Measurements from ENCODE around the gene CCDC157. TPM values are rescaled to one million over a fixed set of nuclear protein-coding genes. Genes with fewer than 3 reads are reported as not detected.
A peak's percentile ranks its signal among the peaks of the same experiment; 100 is the strongest.

The CCDC157 gene
- total and polyA plus RNA-seq, 2 donors = 2.1 to 3.2 TPM

DNA sequence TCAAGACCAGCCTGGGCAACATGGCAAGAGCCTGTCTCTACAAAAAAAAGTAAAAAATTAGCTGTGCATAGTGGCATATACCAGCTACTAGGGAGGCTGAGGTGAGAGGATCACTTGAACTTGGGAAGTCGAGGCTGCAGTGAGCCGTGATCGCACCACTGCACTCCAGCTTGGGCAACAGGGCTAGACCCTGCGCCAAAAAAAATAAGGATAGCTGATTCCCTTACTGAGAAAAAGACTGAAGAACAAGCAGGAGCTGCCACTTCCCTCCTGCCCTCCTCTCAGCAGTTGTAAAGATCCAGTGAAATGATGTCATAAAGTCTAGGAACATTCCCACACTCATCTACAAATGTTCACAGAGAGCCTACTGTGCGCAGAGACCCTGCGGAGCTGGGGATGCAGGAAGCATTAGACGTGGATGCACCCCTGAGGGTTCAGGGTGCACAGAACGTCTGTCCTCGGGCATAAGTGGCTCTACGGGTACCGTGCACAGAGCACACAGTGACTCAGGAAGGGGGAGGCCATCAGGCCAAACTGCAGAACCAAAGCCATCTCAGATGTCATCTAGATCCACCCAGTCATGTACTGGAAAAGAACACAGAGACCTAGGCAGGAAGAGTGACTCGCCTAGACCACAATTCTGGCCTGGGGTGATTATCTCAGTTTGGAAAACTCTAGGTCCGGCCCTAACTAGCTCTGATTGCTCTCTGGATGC is 51.7 kb downstream of the CCDC157 start:
- DNase-seq (ENCODE audit: low read depth in 6 of 9, low spot score in 9 of 9) = no peak
- Histone ChIP-seq H3K36me3 (ENCODE audit: control insufficient read depth in 2 of 2, insufficient read depth in 2 of 2, low read length in 1 of 2) (peaks cover 20 to 22% of the 10 kb centered on the region in 2 donors), H3K9me3 (ENCODE audit: control insufficient read depth in 2 of 2, insufficient read depth in 1 of 2, low read length in 1 of 2) (no peaks in the 10 kb centered on the region), H3K27me3 (ENCODE audit: control insufficient read depth in 2 of 2, insufficient read depth in 1 of 2, low read length in 1 of 2) (no peaks in the 10 kb centered on the region), H3K4me3 (ENCODE audit: low read length in 2 of 2) (no peak overlapping the region), H3K27ac (ENCODE audit: low read depth in 1 of 2, low read length in 1 of 2) (no peak overlapping the region), H3K4me1 (ENCODE audit: control insufficient read depth in 2 of 2, insufficient read depth in 2 of 2, low read length in 2 of 2) (no peaks in the 10 kb centered on the region)
- 93% methylated on average over 13 of the region's 13 CpGs for WGBS

DNA sequence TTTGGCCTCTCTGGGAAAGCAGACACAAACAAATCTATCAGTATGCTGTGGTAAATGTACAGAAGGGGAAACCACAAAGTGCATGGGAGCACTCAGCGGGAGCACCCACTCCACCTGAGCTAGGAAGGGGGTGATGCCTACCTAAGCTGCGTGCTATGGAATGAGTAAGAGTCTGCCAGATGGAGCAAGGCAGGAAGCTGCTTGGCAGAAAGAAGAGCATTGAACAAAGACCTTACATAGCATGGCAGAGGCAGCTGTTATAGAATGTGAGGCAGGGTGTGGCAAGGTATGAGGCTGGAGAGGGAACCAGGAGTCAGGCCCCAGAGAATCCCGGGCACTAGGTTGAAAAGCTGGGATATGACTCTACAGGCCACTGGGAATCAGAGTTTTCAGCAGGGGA is 55.0 kb downstream of the CCDC157 start:
- Histone ChIP-seq H3K27me3 (ENCODE audit: control insufficient read depth in 2 of 2, insufficient read depth in 1 of 2, low read length in 1 of 2) (no peaks in the 10 kb centered on the region), H3K9me3 (ENCODE audit: control insufficient read depth in 2 of 2, insufficient read depth in 1 of 2, low read length in 1 of 2) (no peaks in the 10 kb centered on the region), H3K27ac (ENCODE audit: low read depth in 1 of 2, low read length in 1 of 2) (no peak overlapping the region), H3K4me1 (ENCODE audit: control insufficient read depth in 2 of 2, insufficient read depth in 2 of 2, low read length in 2 of 2) (peaks cover 0 to 11% of the 10 kb centered on the region in 2 donors), H3K36me3 (ENCODE audit: control insufficient read depth in 2 of 2, insufficient read depth in 2 of 2, low read length in 1 of 2) (peaks cover 33 to 34% of the 10 kb centered on the region in 2 donors), H3K4me3 (ENCODE audit: low read length in 2 of 2) (no peak overlapping the region)
- DNase-seq (ENCODE audit: low read depth in 6 of 9, low spot score in 9 of 9) = peak in 1 of 9 donors; percentile 38
- WGBS = 90% methylated on average over 3 of the region's 3 CpGs

DNA sequence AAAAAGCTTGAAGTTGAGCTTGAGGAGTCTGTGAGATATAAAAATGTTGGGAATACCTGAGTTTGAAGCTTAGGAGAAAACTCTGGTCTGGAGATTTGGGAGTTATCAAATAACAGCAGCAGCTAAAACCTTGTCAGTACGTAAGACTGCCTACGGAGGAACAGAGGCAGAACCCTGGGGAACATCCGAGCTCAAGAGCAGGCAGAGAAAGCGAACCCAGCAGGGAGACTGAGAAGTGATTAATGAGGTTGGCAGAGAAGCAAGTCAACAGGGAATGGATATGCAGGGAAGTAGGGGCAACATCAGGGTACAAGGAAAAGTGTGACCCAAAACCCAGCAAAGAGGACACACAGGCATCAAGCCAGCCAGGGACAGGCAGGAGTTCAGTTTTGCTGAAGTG is 56.2 kb downstream of the CCDC157 start:
- peaks cover 30 to 41% of the 10 kb centered on the region in 2 donors for H3K36me3 ChIP-seq (ENCODE audit: control insufficient read depth in 2 of 2, insufficient read depth in 2 of 2, low read length in 1 of 2)
- peaks cover 0 to 11% of the 10 kb centered on the region in 2 donors for H3K4me1 ChIP-seq (ENCODE audit: control insufficient read depth in 2 of 2, insufficient read depth in 2 of 2, low read length in 2 of 2)
- DNase-seq (ENCODE audit: low read depth in 6 of 9, low spot score in 9 of 9) = no peak
- H3K27me3 ChIP-seq (ENCODE audit: control insufficient read depth in 2 of 2, insufficient read depth in 1 of 2, low read length in 1 of 2) = no peaks in the 10 kb centered on the region
- no peaks in the 10 kb centered on the region for H3K9me3 ChIP-seq (ENCODE audit: control insufficient read depth in 2 of 2, insufficient read depth in 1 of 2, low read length in 1 of 2)
- WGBS = 98% methylated on average over 4 of the region's 4 CpGs
- H3K4me3 ChIP-seq (ENCODE audit: low read length in 2 of 2) = no peak overlapping the region
- H3K27ac ChIP-seq (ENCODE audit: low read depth in 1 of 2, low read length in 1 of 2) = no peak overlapping the region

DNA sequence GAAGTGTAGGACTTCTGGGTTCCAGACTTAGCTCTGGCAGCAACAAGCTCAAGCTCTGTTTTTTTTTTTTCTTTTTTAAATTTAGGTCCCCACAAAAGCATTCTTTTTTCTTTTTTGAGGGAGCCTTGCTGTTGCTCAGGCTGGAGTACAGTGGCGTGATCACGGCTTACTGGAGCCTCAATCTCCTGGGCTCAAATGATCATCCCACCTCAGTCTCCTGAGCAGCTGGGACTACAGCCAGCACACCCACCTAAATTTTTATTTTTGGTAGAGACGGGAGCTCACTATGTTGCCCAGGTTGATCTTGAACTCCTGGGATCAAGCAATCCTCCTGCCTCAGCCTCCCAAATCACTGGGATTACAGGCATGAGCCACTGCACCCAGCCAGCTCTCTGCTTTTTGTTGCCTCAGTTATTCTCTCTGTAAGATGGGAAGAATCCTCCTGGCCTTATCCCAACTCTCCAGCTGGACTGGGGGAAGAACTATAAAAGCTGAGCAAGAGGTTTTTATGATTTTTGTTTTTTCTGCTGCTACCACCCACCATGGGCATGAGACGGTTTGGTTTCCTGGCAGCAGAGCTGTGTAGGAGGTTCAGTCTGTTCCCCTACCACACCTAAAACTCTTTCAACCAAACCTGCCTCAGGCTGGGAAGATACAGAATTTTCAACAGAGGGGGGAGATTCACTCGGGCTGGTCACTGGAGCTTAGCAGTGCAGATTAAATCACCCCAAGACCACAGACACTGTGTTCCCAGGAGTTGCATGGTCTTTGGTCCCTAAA is 57.1 kb downstream of the CCDC157 start:
- DNase-seq (ENCODE audit: low read depth in 6 of 9, low spot score in 9 of 9) = peak in 1 of 9 donors; percentile 38
- 86% methylated on average over 5 of the region's 5 CpGs for WGBS
- no peaks in the 10 kb centered on the region for H3K9me3 ChIP-seq (ENCODE audit: control insufficient read depth in 2 of 2, insufficient read depth in 1 of 2, low read length in 1 of 2)

DNA sequence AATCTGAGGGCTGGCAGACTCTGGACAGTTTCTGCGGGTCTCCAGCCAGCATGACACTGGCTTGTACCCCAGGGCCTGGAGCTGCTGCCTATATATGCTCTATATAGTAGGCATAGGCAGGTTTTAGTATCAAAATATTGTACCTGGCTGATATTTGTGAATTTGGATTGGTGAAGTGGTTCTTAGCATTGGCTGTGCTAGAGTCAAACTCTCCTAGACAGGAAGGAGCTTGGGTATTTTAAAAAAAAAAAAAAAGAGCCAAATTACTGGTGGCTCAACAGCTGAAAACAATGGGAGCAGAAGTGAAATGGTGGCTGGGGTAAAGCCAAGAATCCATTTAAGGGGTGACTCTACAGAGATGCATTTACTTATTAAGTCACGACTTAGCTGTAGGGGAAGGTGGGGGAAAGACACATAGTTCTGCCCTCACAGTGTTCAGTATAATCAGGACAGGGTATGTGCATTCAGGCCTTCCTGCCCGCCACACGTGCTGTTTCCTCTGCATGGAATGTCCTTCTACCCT is 57.8 kb downstream of the CCDC157 start:
- Histone ChIP-seq H3K36me3 (ENCODE audit: control insufficient read depth in 2 of 2, insufficient read depth in 2 of 2, low read length in 1 of 2) (peaks cover 30 to 47% of the 10 kb centered on the region in 2 donors), H3K9me3 (ENCODE audit: control insufficient read depth in 2 of 2, insufficient read depth in 1 of 2, low read length in 1 of 2) (no peaks in the 10 kb centered on the region), H3K27ac (ENCODE audit: low read depth in 1 of 2, low read length in 1 of 2) (peak overlapping the region; percentile 18 to 83), H3K4me1 (ENCODE audit: control insufficient read depth in 2 of 2, insufficient read depth in 2 of 2, low read length in 2 of 2) (peaks cover 0 to 11% of the 10 kb centered on the region in 2 donors), H3K27me3 (ENCODE audit: control insufficient read depth in 2 of 2, insufficient read depth in 1 of 2, low read length in 1 of 2) (no peaks in the 10 kb centered on the region), H3K4me3 (ENCODE audit: low read length in 2 of 2) (no peak overlapping the region)
- 98% methylated on average over 4 of the region's 4 CpGs for WGBS
- no peak for DNase-seq (ENCODE audit: low read depth in 6 of 9, low spot score in 9 of 9)

More for the DNA sequence above, 57.1 kb downstream of the CCDC157 start:
- Histone ChIP-seq H3K4me1 (ENCODE audit: control insufficient read depth in 2 of 2, insufficient read depth in 2 of 2, low read length in 2 of 2) (peaks cover 0 to 11% of the 10 kb centered on the region in 2 donors), H3K27ac (ENCODE audit: low read depth in 1 of 2, low read length in 1 of 2) (peak overlapping the region; percentile 18 to 83), H3K36me3 (ENCODE audit: control insufficient read depth in 2 of 2, insufficient read depth in 2 of 2, low read length in 1 of 2) (peaks cover 30 to 49% of the 10 kb centered on the region in 2 donors), H3K27me3 (ENCODE audit: control insufficient read depth in 2 of 2, insufficient read depth in 1 of 2, low read length in 1 of 2) (no peaks in the 10 kb centered on the region), H3K4me3 (ENCODE audit: low read length in 2 of 2) (no peak overlapping the region)

DNA sequence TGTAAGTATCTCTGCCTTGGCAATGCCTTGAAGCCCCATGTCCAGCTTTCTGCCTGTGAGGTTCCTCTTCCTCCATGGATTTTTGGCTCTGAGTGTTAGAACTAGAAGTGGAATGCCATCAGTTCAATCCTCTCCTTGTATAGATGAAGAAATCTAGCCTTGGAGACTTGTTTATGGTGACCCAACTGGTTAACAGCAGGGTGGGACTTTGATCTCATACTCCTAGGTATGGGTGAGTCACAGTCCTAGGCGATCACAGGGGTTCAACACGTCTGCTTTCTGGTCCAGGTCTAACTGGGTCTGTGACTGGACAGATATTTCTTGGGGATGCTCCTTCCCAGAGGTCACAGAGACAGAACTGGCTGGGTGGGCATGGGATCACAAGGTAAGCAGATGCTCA is 59.6 kb downstream of the CCDC157 start:
- no peaks in the 10 kb centered on the region for H3K27me3 ChIP-seq (ENCODE audit: control insufficient read depth in 2 of 2, insufficient read depth in 1 of 2, low read length in 1 of 2)
- peaks cover 0 to 11% of the 10 kb centered on the region in 2 donors for H3K4me1 ChIP-seq (ENCODE audit: control insufficient read depth in 2 of 2, insufficient read depth in 2 of 2, low read length in 2 of 2)
- WGBS = 98% methylated on average over 2 of the region's 2 CpGs
- H3K4me3 ChIP-seq (ENCODE audit: low read length in 2 of 2) = no peak overlapping the region
- no peaks in the 10 kb centered on the region for H3K9me3 ChIP-seq (ENCODE audit: control insufficient read depth in 2 of 2, insufficient read depth in 1 of 2, low read length in 1 of 2)
- peaks cover 29 to 39% of the 10 kb centered on the region in 2 donors for H3K36me3 ChIP-seq (ENCODE audit: control insufficient read depth in 2 of 2, insufficient read depth in 2 of 2, low read length in 1 of 2)
- no peak overlapping the region for H3K27ac ChIP-seq (ENCODE audit: low read depth in 1 of 2, low read length in 1 of 2)
- no peak for DNase-seq (ENCODE audit: low read depth in 6 of 9, low spot score in 9 of 9)

DNA sequence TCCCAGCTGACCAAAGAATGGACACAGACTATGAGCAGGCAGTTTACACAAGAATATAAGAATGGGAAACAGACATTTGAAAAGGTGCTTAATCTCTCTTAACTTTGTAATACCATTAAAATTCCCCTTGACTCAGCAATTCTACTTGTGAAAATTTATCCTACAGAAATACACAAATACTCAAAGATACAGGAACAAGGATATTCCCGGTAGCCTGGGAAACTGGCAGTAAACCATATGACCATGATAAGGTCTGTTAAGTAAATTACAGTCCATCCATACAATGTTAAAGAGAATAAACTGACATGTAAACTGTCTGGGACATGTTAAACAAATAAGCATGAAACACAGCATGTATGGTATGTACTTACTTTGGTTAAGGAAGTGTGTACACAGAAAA is 60.0 kb downstream of the CCDC157 start:
- Histone ChIP-seq H3K27ac (ENCODE audit: low read depth in 1 of 2, low read length in 1 of 2) (no peak overlapping the region), H3K4me1 (ENCODE audit: control insufficient read depth in 2 of 2, insufficient read depth in 2 of 2, low read length in 2 of 2) (peaks cover 0 to 11% of the 10 kb centered on the region in 2 donors), H3K4me3 (ENCODE audit: low read length in 2 of 2) (no peak overlapping the region), H3K36me3 (ENCODE audit: control insufficient read depth in 2 of 2, insufficient read depth in 2 of 2, low read length in 1 of 2) (peaks cover 29 to 39% of the 10 kb centered on the region in 2 donors), H3K27me3 (ENCODE audit: control insufficient read depth in 2 of 2, insufficient read depth in 1 of 2, low read length in 1 of 2) (no peaks in the 10 kb centered on the region), H3K9me3 (ENCODE audit: control insufficient read depth in 2 of 2, insufficient read depth in 1 of 2, low read length in 1 of 2) (no peaks in the 10 kb centered on the region)
- no peak for DNase-seq (ENCODE audit: low read depth in 6 of 9, low spot score in 9 of 9)
- WGBS = 100% methylated on average over 1 of the region's 1 CpG

DNA sequence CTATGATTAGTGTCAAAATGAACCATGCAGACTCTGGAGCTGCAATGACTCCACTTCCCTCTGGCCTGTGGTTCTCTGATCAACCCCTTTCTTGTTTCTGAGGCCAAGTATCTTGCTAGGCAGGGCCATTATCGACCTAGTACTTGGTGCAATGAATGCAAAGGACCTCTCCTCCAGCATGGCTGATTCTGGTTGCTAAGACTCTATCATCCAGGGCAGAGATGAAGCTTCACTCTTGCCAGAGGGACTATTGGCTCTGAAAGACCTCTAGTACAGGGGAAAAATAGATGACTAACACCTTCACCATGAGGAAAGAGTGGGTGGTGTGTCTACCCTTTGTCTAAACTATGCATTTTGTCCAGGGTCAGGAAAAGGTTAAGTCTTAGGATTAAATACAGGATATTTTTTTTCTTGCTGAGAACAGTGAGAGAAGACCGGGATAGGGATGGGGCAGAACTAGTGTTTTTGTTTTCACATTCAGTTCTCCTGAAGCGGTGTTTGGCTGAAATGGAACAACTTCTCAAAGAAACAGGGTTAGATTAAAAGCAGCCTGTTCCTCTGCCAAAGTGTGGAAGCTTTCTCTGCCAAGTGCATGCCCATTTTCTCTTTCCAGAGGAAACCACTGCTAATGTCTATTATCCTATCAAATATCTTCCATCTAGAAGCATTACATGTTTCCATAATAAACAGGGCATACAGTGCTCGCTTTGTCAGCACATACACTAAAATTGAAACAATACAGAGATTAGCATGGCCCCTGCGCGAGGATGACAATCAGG is 63.7 kb downstream of the CCDC157 start:
- Histone ChIP-seq H3K27ac (ENCODE audit: low read depth in 1 of 2, low read length in 1 of 2) (no peak overlapping the region), H3K36me3 (ENCODE audit: control insufficient read depth in 2 of 2, insufficient read depth in 2 of 2, low read length in 1 of 2) (peaks cover 19 to 32% of the 10 kb centered on the region in 2 donors), H3K4me3 (ENCODE audit: low read length in 2 of 2) (no peak overlapping the region), H3K9me3 (ENCODE audit: control insufficient read depth in 2 of 2, insufficient read depth in 1 of 2, low read length in 1 of 2) (peaks cover 0 to under 1% of the 10 kb centered on the region in 2 donors), H3K27me3 (ENCODE audit: control insufficient read depth in 2 of 2, insufficient read depth in 1 of 2, low read length in 1 of 2) (no peaks in the 10 kb centered on the region), H3K4me1 (ENCODE audit: control insufficient read depth in 2 of 2, insufficient read depth in 2 of 2, low read length in 2 of 2) (peaks cover 12 to 29% of the 10 kb centered on the region in 2 donors)
- WGBS = 97% methylated on average over 6 of the region's 6 CpGs
- DNase-seq (ENCODE audit: low read depth in 6 of 9, low spot score in 9 of 9) = no peak
